H1 (cell line): ENCODE results near the gene CHST10. TPM values are rescaled to one million over a fixed set of nuclear protein-coding genes. Genes with fewer than 3 reads are reported as not detected.

Experiments used
- ATF3 ChIP-seq: IDR thresholded peaks from 2 replicates; pipeline ENCODE4 v1.6.1; 2011; ENCODE audit warnings: low read depth, mild to moderate bottlenecking, low read length; ENCODE audit not compliant: insufficient read depth
- EGR1 ChIP-seq: IDR thresholded peaks from 2 replicates; pipeline ENCODE4 v1.6.1; 2011; ENCODE audit warnings: low read depth, low read length, borderline replicate concordance
- HDAC2 ChIP-seq, 2 experiments: fragments of 300-600 bp in 1 of 2; sonication (generic) in 1 of 2; IDR thresholded peaks; 2 replicates each; pipeline ENCODE4 v1.6.1; 2011 to 2012; ENCODE audit warnings: low read depth in 2 of 2, low read length in 2 of 2, mild to moderate bottlenecking in 2 of 2, moderate library complexity in 2 of 2, borderline replicate concordance in 1 of 2, inconsistent platforms in 1 of 2
- NANOG ChIP-seq: IDR thresholded peaks from 2 replicates; pipeline ENCODE4 v1.6.1; 2011; ENCODE audit warnings: low read length, low read depth, mild to moderate bottlenecking, inconsistent platforms; ENCODE audit not compliant: insufficient read depth, poor library complexity, severe bottlenecking
- polyA plus RNA-seq, 7 experiments: library from polyadenylated mRNA; depleted of rRNA in 3 of 7; stranded (reverse) in 5 of 7; unstranded in 2 of 7; fragments of >200 nt in 5 of 7; fragments of 200-250 nt in 2 of 7; gene quantifications; 1 replicate in 5 of 7; 2 replicates in 1 of 7; 4 replicates in 1 of 7; pipeline versions ENCODE4 v1.2.1 to v1.2.3, GENCODE V29; 2011 to 2013; ENCODE audit warnings: missing spikeins in 2 of 7, mixed read lengths in 2 of 7
- total RNA-seq: library from RNA; stranded (reverse); fragmentation: NEBNext Ultra II Directional; extraction: Animal tissue kit (Norgen Biotek cat#: 25700); gene quantifications from 2 replicates; pipeline ENCODE4 v1.2.1, GENCODE V29; 2021

CHST10 gene
- total and polyA plus RNA-seq, 2 of the 8 experiments (the other 6 are each of a cell fraction or from before 2014, with no cell fraction given), result 27.3 to 29.1 TPM

GRCh38 chr2:100409461-100409860 is 8.0 kb downstream of the CHST10 start (continued):
- TF ChIP-seq HDAC2 (IDR thresholded peaks at IDR 0.05; ENCODE audit: borderline replicate concordance in 1 of 2, low read depth in 2 of 2, low read length in 2 of 2), result no peak
- no peak for TF ChIP-seq ATF3
- TF ChIP-seq EGR1, result no peak
- no peak for TF ChIP-seq NANOG
